K562 (cell line): ENCODE data around the gene ITGAD.

ENCODE experiments used
- CEBPG ChIP-seq, 3 experiments: fragments of 200-800 bp in 1 of 3; sonication (Bioruptor generic) in 1 of 3; sonication (generic) in 1 of 3; formaldehyde crosslinking in 1 of 3; IDR thresholded peaks in 2 of 3; conservative IDR thresholded peaks in 1 of 3; 2 replicates each; pipeline versions ENCODE4 v1.6.1 to v1.8.0; 2016 to 2022; ENCODE audit warnings: missing compliant biosample characterization in 2 of 3, missing genetic modification characterization in 2 of 3, mild to moderate bottlenecking in 1 of 3, missing genetic modification reagents in 1 of 3
- CHD2 ChIP-seq: IDR thresholded peaks from 2 replicates; pipeline ENCODE4 v1.6.1; 2011; ENCODE audit warnings: low read depth, low read length
- EZH2 ChIP-seq: IDR thresholded peaks from 2 replicates; pipeline ENCODE4 v1.6.1; 2012; ENCODE audit warnings: low read depth, mild to moderate bottlenecking, inconsistent platforms, low read length, borderline replicate concordance
- KLF16 ChIP-seq: IDR thresholded peaks from 2 replicates; pipeline ENCODE4 v1.6.1; 2016; ENCODE audit warnings: antibody characterized with exemption
- MAZ ChIP-seq, 2 experiments: fragments of 450-650 bp in 1 of 2; sonication (generic) in 1 of 2; formaldehyde crosslinking; IDR thresholded peaks in 1 of 2; conservative IDR thresholded peaks in 1 of 2; 2 replicates each; pipeline versions ENCODE4 v1.4.0 to v1.5.0; 2020; ENCODE audit warnings: mild to moderate bottlenecking in 1 of 2, missing genetic modification reagents in 1 of 2
- MYNN ChIP-seq, 2 experiments: sonication (generic); formaldehyde crosslinking in 1 of 2; IDR thresholded peaks; 2 replicates each; pipeline versions ENCODE4 v1.5.0 to v1.6.1; 2016 to 2020; ENCODE audit warnings: antibody characterized with exemption in 1 of 2, missing genetic modification reagents in 1 of 2
- POU5F1 ChIP-seq: fragments of 150-350 bp; IDR thresholded peaks from 2 replicates; pipeline ENCODE4 v1.6.1; 2014; ENCODE audit warnings: borderline replicate concordance, low read length, low read depth, mild to moderate bottlenecking; ENCODE audit not compliant: partially characterized antibody
- SIN3A ChIP-seq, 2 experiments: fragments of 150-350 bp in 1 of 2; IDR thresholded peaks; 2 replicates each; pipeline ENCODE4 v1.6.1; 2011 to 2016; ENCODE audit warnings: borderline replicate concordance in 2 of 2, low read depth in 2 of 2, low read length in 2 of 2, mild to moderate bottlenecking in 2 of 2, moderate library complexity in 2 of 2; ENCODE audit not compliant: control insufficient read depth in 1 of 2
- TARDBP ChIP-seq: fragments of 450-650 bp; IDR thresholded peaks from 2 replicates; pipeline ENCODE4 v1.6.1; 2016
- YY1 ChIP-seq, 3 experiments: IDR thresholded peaks; 2 replicates each; pipeline ENCODE4 v1.6.1; 2011; ENCODE audit warnings: low read length in 2 of 3, mild to moderate bottlenecking in 2 of 3, moderate library complexity in 2 of 3, borderline replicate concordance in 1 of 3, control low read depth in 1 of 3, low read depth in 1 of 3; ENCODE audit not compliant: insufficient read depth in 3 of 3, insufficient replicate concordance in 2 of 3, control insufficient read depth in 1 of 3, insufficient read length in 1 of 3; ENCODE audit errors: extremely low read depth in 1 of 3
- ZFP30 ChIP-seq: fragments of 250-450 bp; sonication (Bioruptor Pico); IDR thresholded peaks from 2 replicates; pipeline ENCODE4 v1.8.0; 2022; ENCODE audit warnings: moderate library complexity, mild to moderate bottlenecking, inconsistent platforms, borderline replicate concordance
- TF ChIP-seq, protein P1 (sequence below), 3 experiments: IDR thresholded peaks in 2 of 3; conservative IDR thresholded peaks in 1 of 3; 2 replicates each; pipeline ENCODE4 v1.5.1; 2011 to 2012; ENCODE audit warnings: low read length in 3 of 3, mild to moderate bottlenecking in 3 of 3, control low read depth in 2 of 3, improper control_type of control experiment in 1 of 3, inconsistent platforms in 1 of 3, low read depth in 1 of 3, mixed read lengths in 1 of 3, moderate library complexity in 1 of 3; ENCODE audit not compliant: insufficient read depth in 2 of 3

DNA sequence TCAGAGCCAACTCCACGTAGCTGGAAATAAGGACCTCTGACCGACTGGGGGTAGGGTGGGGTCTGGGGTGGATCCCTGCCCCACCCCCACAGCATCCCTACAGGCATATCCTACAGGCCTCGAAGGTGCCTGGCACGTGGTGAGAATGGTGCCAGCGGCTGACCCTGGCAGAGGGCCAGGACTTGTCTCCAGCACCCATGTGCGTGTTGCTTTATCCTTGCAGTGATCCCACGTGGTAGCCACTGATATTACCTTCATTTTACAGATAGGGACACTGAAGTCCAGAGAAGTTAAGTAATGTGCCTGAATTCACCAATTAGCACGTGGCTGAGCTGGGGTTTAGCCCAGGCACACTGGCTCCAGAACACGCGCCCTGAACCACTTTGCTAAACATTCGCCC lies 8.3 kb downstream of the ITGAD start:
- TF ChIP-seq, protein P1, sequence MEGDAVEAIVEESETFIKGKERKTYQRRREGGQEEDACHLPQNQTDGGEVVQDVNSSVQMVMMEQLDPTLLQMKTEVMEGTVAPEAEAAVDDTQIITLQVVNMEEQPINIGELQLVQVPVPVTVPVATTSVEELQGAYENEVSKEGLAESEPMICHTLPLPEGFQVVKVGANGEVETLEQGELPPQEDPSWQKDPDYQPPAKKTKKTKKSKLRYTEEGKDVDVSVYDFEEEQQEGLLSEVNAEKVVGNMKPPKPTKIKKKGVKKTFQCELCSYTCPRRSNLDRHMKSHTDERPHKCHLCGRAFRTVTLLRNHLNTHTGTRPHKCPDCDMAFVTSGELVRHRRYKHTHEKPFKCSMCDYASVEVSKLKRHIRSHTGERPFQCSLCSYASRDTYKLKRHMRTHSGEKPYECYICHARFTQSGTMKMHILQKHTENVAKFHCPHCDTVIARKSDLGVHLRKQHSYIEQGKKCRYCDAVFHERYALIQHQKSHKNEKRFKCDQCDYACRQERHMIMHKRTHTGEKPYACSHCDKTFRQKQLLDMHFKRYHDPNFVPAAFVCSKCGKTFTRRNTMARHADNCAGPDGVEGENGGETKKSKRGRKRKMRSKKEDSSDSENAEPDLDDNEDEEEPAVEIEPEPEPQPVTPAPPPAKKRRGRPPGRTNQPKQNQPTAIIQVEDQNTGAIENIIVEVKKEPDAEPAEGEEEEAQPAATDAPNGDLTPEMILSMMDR (IDR thresholded peaks at IDR 0.05 in 2 of 3, conservative IDR thresholded peaks at IDR 0.05 in 1 of 3; ENCODE audit: insufficient read depth in 2 of 3, low read depth in 1 of 3, low read length in 3 of 3): no peak
- TF ChIP-seq POU5F1: no peak
- no peak for TF ChIP-seq YY1 (IDR thresholded peaks at IDR 0.05; ENCODE audit: borderline replicate concordance in 1 of 3, control insufficient read depth in 1 of 3, extremely low read depth in 1 of 3, insufficient read depth in 3 of 3, insufficient read length in 1 of 3, insufficient replicate concordance in 2 of 3, low read depth in 1 of 3, low read length in 2 of 3)
- no peak for TF ChIP-seq CHD2
- TF ChIP-seq KLF16: no peak
- no peak for TF ChIP-seq SIN3A (IDR thresholded peaks at IDR 0.05; ENCODE audit: borderline replicate concordance in 2 of 2, control insufficient read depth in 1 of 2, low read depth in 2 of 2, low read length in 2 of 2)
- no peak for TF ChIP-seq MYNN (IDR thresholded peaks at IDR 0.05)
- no peak for TF ChIP-seq MYNN (CRISPR knock-in tag; IDR thresholded peaks at IDR 0.05)
- no peak for TF ChIP-seq CEBPG (CRISPR knock-in tag; IDR thresholded peaks at IDR 0.05)
- TF ChIP-seq CEBPG (tag; conservative IDR thresholded peaks at IDR 0.05 in 1 of 2, IDR thresholded peaks at IDR 0.05 in 1 of 2): no peak
- TF ChIP-seq EZH2: no peak
- no peak for TF ChIP-seq TARDBP
- no peak for TF ChIP-seq ZFP30 (CRISPR knock-in tag)
- no peak for TF ChIP-seq MAZ (CRISPR knock-in tag; conservative IDR thresholded peaks at IDR 0.05 in 1 of 2, IDR thresholded peaks at IDR 0.05 in 1 of 2)
